ENCODE measurements around the gene IQCC. TPM values are rescaled to one million over a fixed set of nuclear protein-coding genes. Genes with fewer than 3 reads are reported as not detected.
"Not testable (repeated sequence)": the region's sequence is repeated elsewhere in the genome, so short reads cannot be mapped to it uniquely, and the experiment has no call there.

Gene IQCC
- 1 to 10 TPM in 1 of 2 donors, not detected in 1; 1.4 TPM for total RNA-seq

DNA sequence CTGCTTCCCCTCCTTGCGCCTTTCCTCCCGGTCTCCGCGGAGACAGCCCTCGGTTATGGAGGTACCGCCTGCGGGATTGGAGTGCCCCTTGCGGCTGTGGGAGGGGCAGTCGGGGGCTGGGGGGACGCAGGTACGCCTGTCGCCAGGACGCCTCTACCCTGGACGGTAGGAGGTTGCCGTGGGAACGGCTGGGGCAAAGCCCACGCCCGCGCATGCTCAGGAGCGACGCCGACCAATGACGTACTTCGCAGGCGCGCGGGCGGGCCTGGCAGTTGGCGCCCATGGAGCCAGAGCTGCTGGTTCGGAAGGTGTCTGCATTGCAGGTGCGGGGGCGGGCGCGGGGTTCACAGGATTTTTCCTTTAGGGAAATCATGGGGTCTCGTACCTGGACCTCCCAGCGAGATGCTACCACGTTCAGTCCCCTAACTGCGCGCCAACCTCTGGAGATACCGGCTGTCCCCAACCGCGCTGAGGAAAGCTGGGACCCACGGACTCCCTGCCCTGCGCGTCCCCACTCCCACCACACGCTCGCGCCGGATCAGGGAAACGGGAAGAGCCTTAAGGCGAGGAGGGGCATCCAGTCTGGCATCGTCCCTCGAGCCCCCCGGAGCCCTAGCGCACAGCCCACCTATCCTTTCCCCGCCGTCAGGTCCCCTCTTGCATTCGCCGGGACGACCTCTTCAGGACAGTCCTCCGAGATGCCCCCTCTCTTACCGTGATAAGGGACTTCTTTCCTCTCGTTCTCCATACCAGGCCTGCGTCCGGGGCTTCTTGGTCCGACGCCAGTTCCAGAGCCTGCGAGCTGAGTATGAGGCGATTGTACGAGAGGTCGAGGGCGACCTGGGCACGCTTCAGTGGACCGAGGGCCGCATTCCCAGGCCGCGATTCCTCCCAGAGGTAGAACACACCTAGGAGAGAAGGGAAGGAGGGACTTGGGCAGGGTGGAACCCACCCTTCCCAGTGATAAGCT lies at the start of gene IQCC:
IQCC (plus strand) TSS at position 271 of the 970 bp plus-strand sequence; CDS start at position 282, 11 bp downstream.
- Histone ChIP-seq H3K9me3 (no peaks in the 10 kb centered on the region), H3K4me3 (peak within 1 kb of the TSS; percentile 75), H3K4me1 (ENCODE audit: control insufficient read depth in 1 of 2, low read depth in 2 of 2) (peaks cover 14 to 25% of the 10 kb centered on the region in 2 donors), H3K27ac (no peak within 1 kb of the TSS), H3K36me3 (no peaks in the 10 kb centered on the region), H3K27me3 (replicated peaks; ENCODE audit: insufficient read depth) (no peaks in the 10 kb centered on the region)
- DNase-seq (ENCODE audit: low spot score) (peak; percentile 28), ATAC-seq (ENCODE audit: insufficient number of reproducible peaks, low FRiP score, low read depth) (no peak)
- TF ChIP-seq, protein P1, sequence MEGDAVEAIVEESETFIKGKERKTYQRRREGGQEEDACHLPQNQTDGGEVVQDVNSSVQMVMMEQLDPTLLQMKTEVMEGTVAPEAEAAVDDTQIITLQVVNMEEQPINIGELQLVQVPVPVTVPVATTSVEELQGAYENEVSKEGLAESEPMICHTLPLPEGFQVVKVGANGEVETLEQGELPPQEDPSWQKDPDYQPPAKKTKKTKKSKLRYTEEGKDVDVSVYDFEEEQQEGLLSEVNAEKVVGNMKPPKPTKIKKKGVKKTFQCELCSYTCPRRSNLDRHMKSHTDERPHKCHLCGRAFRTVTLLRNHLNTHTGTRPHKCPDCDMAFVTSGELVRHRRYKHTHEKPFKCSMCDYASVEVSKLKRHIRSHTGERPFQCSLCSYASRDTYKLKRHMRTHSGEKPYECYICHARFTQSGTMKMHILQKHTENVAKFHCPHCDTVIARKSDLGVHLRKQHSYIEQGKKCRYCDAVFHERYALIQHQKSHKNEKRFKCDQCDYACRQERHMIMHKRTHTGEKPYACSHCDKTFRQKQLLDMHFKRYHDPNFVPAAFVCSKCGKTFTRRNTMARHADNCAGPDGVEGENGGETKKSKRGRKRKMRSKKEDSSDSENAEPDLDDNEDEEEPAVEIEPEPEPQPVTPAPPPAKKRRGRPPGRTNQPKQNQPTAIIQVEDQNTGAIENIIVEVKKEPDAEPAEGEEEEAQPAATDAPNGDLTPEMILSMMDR (IDR thresholded peaks at IDR 0.05), result no peak

- no peaks in the 10 kb centered on the region for H3K27me3 ChIP-seq (replicated peaks; ENCODE audit: insufficient read depth)
- no peak for DNase-seq (ENCODE audit: low spot score)
- ATAC-seq (ENCODE audit: insufficient number of reproducible peaks, low FRiP score, low read depth), result no peak
- peaks cover 73% of the 10 kb centered on the region for H3K36me3 ChIP-seq
- H3K4me3 ChIP-seq, result no peak overlapping the region
- H3K9me3 ChIP-seq, result no peaks in the 10 kb centered on the region
- H3K4me1 ChIP-seq (ENCODE audit: control insufficient read depth in 1 of 2, low read depth in 2 of 2), result no peaks in the 10 kb centered on the region
- TF ChIP-seq, protein P1 (IDR thresholded peaks at IDR 0.05), result no peak
- H3K27ac ChIP-seq, result no peak overlapping the region
Measured at GRCh38 chr1:32159189-32159588, 46.3 kb upstream of the IQCC start.

GRCh38 chr1:32163405-32163804 lies 42.1 kb upstream of the IQCC start:
- TF ChIP-seq, protein P1 (IDR thresholded peaks at IDR 0.05), result no peak
- H3K36me3 ChIP-seq, result peaks cover 65% of the 10 kb centered on the region
- ATAC-seq (ENCODE audit: insufficient number of reproducible peaks, low FRiP score, low read depth) (no peak), DNase-seq (ENCODE audit: low spot score) (no peak)
- no peaks in the 10 kb centered on the region for H3K27me3 ChIP-seq (replicated peaks; ENCODE audit: insufficient read depth)
- no peaks in the 10 kb centered on the region for H3K4me1 ChIP-seq (ENCODE audit: control insufficient read depth in 1 of 2, low read depth in 2 of 2)
- no peak overlapping the region for H3K27ac ChIP-seq
- H3K9me3 ChIP-seq, result no peaks in the 10 kb centered on the region
- no peak overlapping the region for H3K4me3 ChIP-seq

- peaks cover 61% of the 10 kb centered on the region for H3K36me3 ChIP-seq
- not testable (repeated sequence) for ATAC-seq (ENCODE audit: insufficient number of reproducible peaks, low FRiP score, low read depth); H3K27me3 ChIP-seq (replicated peaks; ENCODE audit: insufficient read depth); H3K4me1 ChIP-seq (ENCODE audit: control insufficient read depth in 1 of 2, low read depth in 2 of 2); H3K27ac ChIP-seq; H3K4me3 ChIP-seq; DNase-seq (ENCODE audit: low spot score); H3K9me3 ChIP-seq
Measured at GRCh38 chr1:32165633-32166032, 39.8 kb upstream of the IQCC start.

GRCh38 chr1:32170991-32171390 lies 34.5 kb upstream of the IQCC start:
- H3K9me3 ChIP-seq, result no peaks in the 10 kb centered on the region
- peaks cover 50% of the 10 kb centered on the region for H3K36me3 ChIP-seq
- ATAC-seq (ENCODE audit: insufficient number of reproducible peaks, low FRiP score, low read depth), result no peak
- TF ChIP-seq, protein P1 (IDR thresholded peaks at IDR 0.05), result no peak
- H3K4me3 ChIP-seq, result no peak overlapping the region
- no peaks in the 10 kb centered on the region for H3K27me3 ChIP-seq (replicated peaks; ENCODE audit: insufficient read depth)
- H3K27ac ChIP-seq, result no peak overlapping the region
- no peaks in the 10 kb centered on the region for H3K4me1 ChIP-seq (ENCODE audit: control insufficient read depth in 1 of 2, low read depth in 2 of 2)
- DNase-seq (ENCODE audit: low spot score), result no peak

Measured in thoracic aorta (tissue), 2 donors.